SU-DHL-6 (cell line): ENCODE data around the gene SPACDR.

Source experiments
- CTCF ChIP-seq: fragments of 200-600 bp; sonication (generic); IDR thresholded peaks from one replicate; pipeline ENCODE4 v1.5.1; 2017; ENCODE audit warnings: antibody characterized with exemption, mild to moderate bottlenecking, low read length, moderate library complexity; ENCODE audit not compliant: insufficient read depth, poor library complexity, severe bottlenecking
- EZH2phosphoT487 ChIP-seq: fragments of 200-600 bp; sonication (generic), shearing (Covaris generic); conservative IDR thresholded peaks from 2 replicates; pipeline ENCODE4 v1.6.1; 2018; ENCODE audit warnings: mild to moderate bottlenecking, antibody characterized with exemption, low read length, moderate library complexity, mixed read lengths

GRCh38 chr7:100472854-100473499, 8.9 kb upstream of the SPACDR start:
- no peak for TF ChIP-seq CTCF
- no peak for TF ChIP-seq EZH2phosphoT487
